Hematopoietic multipotent progenitor cell treated with erythropoietin and hydrocortisone succinate and interleukin-3 and kit ligand, for 8 days (in vitro differentiated cells): ENCODE results near the gene MEST.
A peak's percentile ranks its signal among the peaks of the same experiment; 100 is the strongest.
"Not testable (repeated sequence)": the region's sequence is repeated elsewhere in the genome, so short reads cannot be mapped to it uniquely, and the experiment has no call there.

Experiments
- DNase-seq: peaks from one replicate; pipeline ENCODE4 v3.0.0-alpha.2; 2015

Gene MEST

GRCh38 chr7:130486114-130486953 lies 5.6 kb upstream of the MEST start:
- peak; percentile 82 for DNase-seq

DNA sequence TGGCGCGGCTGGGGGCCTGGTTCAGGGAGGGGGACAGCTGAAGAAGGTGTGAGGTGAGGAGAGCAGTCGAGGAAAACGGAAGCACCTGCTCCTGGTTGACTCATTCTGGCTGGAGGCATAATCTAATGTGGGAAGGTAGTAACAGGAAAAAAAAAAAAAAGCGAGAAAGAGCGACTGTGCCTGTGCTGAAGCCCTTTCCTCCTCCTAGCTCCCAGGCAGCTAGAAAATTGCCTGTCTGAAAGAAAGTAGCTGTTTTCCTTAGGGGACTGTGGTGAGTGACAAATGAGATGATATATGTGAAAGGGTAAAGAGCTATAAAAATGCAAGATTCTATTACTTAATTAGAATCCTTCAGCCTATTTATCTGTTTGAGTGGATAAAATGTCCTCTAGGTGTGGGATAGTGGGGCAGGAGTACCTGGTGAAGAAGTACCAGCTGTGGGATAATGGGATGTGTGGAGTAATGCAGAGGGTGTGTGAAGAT lies 4.9 kb upstream of the MEST start:
- no peak for DNase-seq

DNA sequence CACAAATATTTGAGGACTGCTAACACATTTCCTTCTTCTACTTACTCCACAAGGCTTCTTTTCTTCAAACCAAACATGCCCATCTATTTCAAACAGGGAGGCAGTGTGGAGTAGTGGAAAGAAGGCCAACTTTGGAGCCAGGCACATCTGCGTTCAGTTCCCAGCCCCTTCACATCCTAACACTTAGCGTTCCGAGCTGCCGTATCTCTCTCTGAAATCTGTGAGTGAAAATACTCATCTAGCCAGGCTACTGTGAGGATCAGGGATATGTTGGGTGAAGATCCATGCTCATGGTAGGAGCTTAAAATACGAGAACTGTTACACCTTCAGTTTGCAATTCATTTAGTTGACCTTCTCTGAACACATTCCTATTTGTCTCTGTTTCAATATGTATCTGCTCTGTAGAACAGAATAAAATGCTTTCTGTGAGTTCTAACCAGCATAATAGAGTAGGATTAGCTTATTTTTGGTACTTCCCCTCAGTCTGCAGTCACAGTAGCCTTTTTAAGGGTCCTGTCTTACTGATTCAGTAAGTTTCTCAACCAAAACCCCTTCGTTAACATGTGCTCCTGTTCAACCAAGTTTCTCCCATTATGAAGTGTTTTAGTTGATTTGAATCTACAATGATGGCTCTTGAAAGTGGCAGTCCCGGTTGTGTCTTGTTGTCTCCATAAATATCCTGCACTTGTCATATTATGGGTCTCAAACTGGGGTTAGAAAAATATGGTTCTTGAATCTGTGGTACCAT lies 3.3 kb upstream of the MEST start:
- DNase-seq, result no peak

DNA sequence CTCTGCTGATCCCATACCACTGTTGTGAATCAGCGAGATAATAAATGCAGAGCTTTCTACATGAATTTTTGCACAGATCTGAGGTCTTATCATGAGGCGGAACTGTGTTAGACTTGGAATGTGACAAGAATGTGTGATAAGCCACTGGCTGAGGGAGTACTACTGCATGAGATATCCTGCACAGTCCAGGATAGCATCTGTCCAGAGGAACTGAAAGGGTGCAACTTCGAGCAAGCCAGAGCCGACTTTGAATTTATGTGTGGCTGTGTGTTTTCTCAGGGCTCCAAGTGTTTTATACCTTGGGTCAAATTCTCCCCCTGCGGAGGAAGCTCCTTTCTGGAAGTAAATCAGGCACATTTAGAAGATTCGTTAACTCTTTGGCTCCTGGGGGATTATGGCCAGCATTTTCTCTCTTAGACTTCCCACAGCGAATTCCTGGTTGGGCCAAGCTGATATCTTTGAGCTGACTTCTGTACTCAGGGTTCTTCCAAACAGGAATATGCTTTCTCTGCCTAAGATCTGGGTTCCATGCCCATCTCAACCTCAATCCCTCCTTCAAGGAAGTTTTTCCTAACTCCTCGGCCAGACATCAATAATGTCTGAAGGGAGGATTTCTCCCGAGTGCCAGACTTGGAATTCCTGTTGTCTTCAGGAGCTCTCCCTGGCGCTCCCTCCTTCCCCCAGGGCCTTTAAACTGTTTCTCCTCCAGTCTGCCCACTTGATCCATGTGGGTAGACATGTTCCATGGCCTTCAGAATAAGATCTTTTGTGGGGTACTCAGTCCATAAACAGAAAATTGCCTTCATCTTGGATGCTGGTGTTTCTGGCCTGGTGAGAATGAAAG lies 2.5 kb upstream of the MEST start:
- no peak for DNase-seq

GRCh38 chr7:130490311-130490791 lies 1.5 kb upstream of the MEST start:
- DNase-seq, result no peak

GRCh38 chr7:130490888-130491804 lies 739 bp upstream of the MEST start:
- DNase-seq, result peak; percentile 32

DNA sequence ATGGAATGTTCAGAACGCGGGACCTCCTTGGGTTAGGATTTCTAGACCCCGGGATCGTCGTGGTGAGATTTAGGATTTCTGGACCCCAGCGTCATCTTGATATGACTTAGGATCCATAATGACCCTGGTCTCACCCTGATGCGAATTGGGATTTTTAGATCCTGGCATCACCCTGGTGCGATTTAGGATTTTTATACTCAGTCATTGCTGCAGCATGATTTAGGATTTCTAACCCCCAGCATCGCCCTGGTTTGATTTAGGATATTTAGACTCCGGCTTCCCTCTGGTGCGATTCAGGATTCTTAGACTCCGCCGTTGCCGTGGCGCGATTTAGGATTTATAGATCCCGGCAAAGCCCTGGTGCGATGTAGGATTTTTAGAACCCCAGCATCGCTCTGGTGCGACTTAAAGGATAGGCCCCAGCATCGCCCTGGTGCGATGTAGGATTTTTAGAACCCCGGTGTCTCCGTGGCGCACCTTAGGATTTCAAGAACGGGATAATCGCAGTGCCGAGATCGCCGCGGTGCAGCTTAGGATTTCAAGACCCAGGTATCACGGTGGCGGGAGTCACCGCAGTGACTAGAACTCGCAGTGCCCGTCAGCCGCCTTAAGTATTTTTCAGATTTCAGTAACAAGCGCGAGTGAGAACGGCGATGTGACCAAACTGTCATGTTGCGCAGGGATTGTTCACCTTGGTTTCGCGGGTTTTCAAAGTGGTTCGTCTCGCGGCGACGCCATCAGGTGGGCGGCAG lies 814 bp downstream of the MEST start:
- DNase-seq, result no peak

DNA sequence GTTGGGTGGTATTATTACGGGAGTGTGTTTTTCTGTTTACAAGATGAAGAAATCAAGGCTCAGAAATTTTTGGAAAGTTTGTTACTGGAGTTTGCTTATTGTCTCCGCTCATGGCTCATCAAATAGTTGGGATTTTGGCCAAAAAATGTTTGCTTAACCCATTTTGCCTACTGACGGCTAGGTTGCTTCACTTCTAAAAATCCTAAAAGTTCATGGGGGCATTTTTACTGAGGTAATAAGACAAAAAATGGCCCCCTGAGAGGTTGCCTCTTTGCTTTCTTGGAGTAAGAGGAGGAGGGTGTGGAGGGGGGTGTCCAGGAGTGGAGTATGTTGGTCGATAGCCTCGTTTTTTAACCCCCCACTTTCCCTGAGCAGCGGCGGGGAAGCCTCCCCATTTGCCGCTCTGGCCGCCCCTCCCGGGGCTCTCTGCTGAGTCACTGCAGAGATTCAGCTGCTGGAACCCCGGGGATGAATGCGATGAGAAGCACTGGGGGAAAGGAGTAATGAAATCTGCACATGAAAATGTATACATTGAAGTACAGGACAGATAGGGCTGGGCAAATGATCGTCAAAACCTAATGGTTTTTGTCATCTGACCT lies 1.5 kb downstream of the MEST start:
- DNase-seq, result no peak

DNA sequence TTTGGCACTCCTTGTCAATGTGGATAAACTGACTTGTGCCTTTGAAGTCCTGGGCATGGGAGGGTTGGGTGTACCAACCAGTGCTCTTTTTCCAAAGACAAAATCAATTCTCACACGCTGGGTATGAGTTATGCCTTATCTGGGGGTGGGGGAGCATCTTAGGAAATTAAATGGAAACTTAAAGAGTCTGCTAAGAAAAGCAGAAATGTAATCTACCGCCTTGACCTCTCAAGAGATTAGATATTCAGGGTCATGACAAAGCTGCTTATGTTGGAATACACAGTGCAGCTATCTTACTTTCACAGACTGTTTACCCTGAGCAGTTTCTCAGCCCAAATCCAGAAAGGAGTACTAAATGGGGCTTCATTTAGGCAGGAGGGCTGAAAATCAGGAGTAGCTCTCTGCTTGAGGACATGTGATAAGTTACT lies 2.6 kb downstream of the MEST start:
- DNase-seq, result peak; percentile 57

- no peak for DNase-seq
Observed at GRCh38 chr7:130500463-130500862, 8.6 kb downstream of the MEST start.

DNA sequence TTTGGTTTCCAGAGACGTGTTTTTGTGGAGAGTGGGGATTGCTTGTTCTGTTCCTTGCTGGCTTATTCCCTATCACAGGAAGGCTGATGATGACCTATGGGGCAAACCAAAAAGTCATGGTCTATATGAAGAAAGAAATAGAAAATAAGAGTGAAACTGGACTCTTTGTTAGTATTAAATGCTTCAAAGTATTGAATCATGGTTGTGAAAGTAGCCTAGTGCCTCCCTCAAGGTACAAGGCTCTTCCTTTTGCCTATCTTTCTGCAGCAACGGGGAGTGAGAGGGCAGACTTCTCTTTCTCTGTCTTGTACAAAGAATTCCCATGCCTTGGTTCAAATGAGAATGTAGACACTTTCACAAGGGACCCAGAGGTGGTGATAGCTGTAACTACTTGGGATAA lies 9.0 kb downstream of the MEST start:
- no peak for DNase-seq

GRCh38 chr7:130505753-130506152 lies 13.9 kb downstream of the MEST start:
- DNase-seq, result no peak

- DNase-seq, result no peak
Observed at GRCh38 chr7:130506358-130506757, 14.5 kb downstream of the MEST start.

DNA sequence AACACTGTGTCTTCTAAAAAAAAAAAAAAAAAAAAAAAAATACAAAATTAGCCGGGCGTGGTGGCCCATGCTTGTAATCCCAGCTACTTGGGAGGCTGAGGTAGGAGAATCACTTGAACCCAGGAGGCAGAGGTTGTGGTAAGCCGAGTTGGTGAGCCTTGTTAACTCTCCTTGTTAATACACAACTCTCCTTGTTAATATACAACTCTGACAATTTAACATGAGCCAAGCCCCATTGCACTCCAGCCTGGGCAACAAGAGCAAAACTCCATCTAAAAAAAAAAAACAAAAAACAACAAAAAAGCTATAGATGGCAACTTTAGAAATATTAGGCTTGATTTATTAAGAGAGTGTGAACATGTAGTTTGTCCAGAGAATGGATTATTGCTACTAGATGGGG lies 20.2 kb downstream of the MEST start:
- DNase-seq, result not testable (repeated sequence)

DNA sequence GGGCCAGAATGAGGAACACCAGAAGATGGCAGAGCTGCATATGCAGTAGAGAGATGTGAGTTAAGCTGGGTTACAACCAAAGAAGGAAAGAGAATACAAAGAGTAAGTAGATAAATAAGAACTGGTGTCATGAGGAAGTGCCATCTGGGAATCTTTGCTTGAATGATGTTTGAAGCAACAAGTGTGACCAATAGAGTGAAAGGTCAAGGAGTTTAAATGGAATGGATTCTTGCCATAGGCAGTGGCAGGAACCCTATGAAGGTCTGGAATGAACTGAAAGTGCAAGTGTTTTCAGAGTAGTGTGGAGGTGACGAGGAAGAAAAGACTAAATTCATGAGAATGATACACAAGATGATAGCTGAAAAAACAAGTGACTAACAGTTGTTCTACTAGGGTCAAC lies 21.6 kb downstream of the MEST start:
- no peak for DNase-seq

GRCh38 chr7:130515315-130516040 lies 23.6 kb downstream of the MEST start:
- DNase-seq, result no peak

GRCh38 chr7:130521258-130521951 lies 29.5 kb downstream of the MEST start:
- no peak for DNase-seq

- not testable (repeated sequence) for DNase-seq
Observed at GRCh38 chr7:130523519-130524125, 31.7 kb downstream of the MEST start.

DNA sequence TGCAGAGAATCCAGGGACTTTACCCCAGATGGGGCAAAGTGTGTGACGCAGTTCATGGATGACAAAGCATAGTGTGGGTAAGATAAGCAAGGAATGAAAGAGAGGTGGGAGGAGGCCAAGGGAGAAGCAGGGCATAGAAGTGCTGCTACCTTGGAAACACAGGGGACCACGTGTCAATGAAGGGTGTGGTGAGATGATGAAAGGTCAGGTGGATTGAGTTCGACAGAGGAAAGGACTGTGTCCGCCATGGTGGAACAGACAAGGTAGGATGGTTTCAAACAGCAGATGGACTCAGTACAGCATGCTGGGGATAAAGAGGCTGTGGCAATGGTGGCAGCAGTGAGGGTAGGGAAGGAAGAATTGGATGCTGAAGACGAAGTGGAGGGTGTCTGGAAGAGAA lies 32.7 kb downstream of the MEST start:
- DNase-seq, result no peak
